ENCODE results near the gene SRP54.

DNA sequence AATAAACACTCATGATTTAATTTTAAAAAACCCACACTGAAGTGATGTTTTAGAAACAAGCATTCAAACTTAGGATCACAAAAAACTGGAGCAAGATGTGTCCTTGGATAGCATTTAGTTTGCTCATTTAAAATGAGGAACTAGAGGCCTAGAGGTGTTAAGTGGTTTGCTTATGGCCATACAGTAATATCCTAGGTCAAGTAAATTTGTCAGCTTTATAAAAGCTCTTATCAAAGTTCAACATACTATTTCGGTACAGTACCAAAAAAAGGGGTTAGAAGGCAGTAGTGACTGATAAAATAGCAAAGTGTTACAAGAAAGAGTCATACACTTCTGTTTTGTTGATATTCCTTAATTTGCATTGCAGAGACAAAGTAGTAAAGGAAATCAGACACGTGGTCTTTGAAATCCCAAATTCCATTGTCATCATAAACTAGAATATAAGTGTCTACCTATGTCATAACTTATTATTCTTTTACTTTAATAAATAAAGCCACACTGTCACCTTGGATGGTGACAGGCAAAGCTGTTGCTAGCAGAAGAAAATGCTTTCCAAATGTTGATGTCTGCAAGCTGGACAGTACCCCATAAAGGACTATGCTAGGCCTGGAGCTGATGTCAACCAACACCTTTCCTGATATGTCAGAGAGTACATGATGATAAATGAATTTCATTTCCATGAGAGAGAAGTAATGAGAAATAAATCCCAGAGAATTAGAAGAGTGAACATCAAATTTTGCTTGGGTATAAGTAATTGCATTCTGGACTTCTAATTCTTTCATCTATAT, 17.6 kb upstream of the SRP54 start:
- no peak for TF ChIP-seq CTCF (IDR thresholded peaks at IDR 0.05; ENCODE audit: insufficient read depth, low read depth, low read length)
- no peak for TF ChIP-seq EZH2 (IDR thresholded peaks at IDR 0.05; ENCODE audit: insufficient read depth, low read length)
